GM21381 (cell line): Measurements from ENCODE around the gene KCND2.
"Not testable (repeated sequence)": the region's sequence is repeated elsewhere in the genome, so short reads cannot be mapped to it uniquely, and the experiment has no call there.

Experiments
- ATAC-seq: cut with Tn5 transposase; IDR thresholded peaks from one replicate; pipeline ENCODE4 v1.9.1; 2021; ENCODE audit warnings: mild to moderate bottlenecking, moderate library complexity; ENCODE audit not compliant: unreplicated experiment

The KCND2 gene

DNA sequence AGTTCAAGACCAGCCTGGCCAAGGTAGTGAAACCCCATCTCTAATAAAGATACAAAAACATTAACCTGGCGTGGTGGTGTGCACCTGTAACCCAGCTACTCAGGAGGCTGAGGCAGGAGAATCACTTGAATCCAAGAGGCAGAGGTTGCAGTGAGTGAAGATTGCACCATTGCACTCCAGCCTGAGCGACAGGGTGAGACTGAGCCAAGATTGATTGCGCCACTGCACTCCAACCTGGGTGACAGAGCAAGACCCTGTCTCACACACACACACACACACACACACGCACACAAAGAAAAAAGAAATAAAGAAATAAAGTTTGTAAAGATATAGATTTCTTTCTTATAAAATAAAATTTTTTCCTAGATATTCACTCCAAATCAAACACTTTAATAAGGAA lies 305.7 kb downstream of the KCND2 start:
- ATAC-seq, result not testable (repeated sequence)

DNA sequence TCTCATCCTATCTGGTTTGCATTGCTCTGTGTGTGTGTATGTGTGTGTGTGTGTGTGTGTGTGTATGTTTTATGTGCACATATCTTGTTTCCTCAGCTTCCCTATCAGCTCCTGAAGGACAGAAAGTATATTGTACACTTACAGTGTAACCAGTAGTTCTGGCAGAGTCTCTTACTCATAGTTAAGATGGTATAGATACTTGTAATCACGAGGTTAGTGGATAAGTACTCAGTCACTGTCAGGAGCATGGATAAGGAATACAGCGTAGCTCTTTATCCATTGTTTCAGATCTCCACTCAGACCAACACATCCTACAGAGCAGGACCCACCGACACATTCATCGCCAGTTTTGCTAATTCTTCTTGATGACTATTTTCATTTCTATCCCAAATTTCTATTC lies 309.9 kb downstream of the KCND2 start:
- ATAC-seq, result no peak

DNA sequence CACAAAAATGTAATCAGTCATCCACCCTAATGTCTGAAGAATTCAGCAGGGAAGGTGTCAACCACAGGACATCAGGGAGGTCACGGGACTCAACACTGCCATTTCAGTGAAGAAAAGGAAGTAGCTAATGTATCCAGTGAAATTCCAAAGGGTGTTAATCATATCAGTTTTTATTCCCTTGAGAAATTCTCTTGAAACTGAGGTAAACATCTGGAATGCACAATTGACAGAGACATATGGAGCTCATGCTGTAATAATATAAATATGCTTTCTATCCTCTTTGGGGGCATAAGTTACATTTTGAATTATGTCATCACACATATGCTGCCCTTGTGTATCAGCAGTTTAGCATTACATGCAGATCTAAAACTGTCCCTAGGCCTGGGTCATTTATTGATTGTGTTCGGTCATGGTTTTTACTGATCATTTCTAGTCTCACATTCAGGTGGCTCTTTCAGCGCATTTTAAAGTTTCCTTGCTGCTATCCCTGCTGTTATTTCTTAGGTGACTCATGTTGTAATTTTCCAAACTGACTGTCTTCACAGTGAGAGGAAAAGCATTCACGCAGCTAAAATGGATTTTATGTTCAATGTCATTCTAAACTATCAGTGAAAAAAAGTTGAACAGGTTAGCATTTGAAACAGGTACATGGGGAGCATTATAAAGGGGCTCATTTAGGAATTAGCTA lies 311.1 kb downstream of the KCND2 start:
- ATAC-seq, result no peak

DNA sequence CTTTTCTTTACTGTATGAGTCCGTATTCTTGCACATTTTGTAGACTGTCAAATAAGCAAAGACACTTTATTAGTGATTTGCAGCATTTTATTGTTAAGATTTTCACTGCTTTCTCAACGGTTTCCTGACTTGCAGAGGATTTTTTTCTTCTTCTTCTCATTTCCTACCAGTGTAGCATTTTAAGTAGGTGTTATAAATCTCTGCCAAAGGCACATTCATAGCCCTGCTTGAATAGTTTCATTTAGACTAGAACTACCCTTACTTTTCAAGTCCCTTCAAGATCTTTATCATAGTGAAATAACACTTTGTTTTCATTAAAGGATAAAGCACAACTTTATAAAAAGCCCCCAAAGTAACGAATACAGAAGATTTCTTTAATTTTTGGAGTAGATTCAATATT lies 313.6 kb downstream of the KCND2 start:
- no peak for ATAC-seq

DNA sequence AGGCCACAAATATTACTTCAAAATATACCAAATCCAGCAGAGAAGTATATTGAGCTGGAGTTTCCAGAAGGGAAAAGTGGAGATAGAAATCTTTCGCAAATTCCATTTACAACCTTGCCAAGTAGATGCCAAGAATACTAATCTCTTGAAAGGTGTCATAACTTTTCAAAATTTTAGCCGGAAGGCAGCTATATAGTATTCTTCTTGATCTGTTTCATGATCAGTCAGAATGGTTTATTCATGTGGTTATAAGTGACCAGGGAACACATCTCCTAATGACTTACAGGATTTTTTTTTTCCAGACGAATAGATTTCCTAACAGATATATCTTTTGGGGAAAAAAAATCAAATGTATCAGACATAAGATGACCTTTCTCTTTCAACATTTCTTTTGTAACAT lies 314.3 kb downstream of the KCND2 start:
- no peak for ATAC-seq

DNA sequence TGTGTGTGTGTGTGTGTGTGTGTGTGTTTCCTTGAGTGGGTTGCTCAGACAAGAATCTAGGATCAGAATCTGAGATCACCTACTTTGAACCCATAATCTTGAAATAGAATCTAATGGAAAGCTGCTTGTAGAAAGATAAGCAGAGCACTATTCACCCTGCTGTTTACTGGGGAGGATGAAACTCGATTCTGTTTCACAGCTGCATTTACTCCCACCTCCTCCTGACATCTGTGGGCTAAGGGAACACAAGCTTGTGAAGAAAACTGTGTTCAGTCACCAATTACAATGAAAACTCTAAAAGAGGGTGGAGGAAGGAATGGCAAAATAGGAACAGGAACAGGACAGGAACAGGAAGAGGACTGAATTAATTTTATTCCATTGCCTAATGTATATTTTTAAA lies 315.4 kb downstream of the KCND2 start:
- ATAC-seq, result no peak

DNA sequence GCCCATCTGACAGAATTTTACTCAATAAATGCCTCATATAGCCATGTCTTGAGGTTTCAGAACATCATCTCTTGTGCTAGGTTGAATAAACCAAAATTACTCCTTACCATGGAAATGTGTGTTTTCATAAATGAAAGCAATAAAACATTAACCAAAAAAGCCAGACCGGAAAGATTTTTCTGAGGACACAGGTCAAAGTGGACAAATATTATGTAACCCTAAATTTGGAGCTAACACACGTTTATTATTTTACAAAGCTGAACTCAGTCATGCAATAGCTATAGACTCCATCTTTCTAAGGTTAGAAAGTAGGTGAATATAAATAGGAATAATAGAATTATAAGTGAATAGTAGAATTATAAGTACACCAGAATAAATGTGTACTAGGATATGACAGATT lies 315.9 kb downstream of the KCND2 start:
- ATAC-seq, result no peak

DNA sequence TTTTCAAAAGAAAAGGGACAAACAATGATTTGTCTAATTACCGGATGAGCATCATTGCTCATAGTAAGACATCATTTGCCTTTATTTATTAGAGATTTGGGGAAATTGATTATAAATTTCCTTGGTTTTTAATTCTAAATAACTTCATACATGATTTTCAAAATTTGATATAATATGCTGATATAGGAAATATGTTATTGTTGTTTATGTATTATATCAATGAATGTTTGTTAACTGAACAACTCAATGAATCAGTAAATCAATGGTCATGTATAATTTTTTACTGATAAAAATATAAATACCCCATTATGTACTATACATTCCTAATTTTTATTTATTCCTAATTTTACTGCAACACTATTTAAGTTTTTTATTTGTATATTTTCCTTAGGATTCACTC lies 327.6 kb downstream of the KCND2 start:
- no peak for ATAC-seq

DNA sequence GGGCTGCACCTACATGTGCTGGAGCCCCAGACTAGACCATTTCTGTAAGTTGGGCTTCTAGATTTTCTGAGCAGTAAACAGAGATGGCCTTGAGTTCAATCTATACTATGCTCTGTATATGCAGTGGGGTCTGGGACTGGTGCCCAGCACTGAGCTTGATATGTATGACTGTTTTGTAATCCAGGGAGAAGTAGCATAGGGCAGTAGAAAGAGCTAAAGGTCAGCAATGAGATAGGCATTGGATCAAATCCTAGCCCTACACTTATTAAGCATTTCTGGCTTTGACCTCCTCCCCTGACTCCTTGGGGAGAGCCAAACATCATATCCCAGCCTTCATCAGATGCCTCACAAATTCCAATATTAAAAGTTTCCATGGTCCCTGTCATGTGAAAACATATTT lies 330.4 kb downstream of the KCND2 start:
- no peak for ATAC-seq

DNA sequence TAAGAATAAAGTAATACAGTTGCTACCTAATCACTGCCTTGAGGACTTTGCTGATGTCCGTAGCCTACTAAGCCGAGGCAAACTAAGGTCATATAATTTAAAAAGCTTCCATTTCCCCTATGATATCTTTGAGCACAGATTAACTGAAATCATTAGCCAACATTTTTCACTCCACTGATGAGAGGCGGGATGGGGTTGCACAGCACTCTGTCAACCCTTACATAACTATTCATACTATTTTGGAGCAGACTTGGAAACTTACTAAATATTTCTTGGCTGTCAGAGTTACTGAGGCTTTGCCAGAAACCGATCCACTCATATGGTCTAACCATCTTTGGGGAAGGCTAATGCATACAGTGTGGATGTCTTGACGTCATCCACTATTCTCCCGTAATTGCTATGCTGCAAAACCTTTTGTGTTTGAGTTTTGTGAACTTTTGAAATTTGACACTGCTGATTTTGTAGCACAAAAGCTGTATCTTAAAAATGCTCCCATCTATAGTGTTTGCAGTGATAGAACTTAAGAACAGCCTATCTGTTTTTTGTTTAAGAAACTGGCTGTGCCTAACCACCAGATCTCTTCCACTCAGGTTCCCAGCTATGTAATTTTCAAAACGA lies 336.3 kb downstream of the KCND2 start:
- ATAC-seq, result no peak

DNA sequence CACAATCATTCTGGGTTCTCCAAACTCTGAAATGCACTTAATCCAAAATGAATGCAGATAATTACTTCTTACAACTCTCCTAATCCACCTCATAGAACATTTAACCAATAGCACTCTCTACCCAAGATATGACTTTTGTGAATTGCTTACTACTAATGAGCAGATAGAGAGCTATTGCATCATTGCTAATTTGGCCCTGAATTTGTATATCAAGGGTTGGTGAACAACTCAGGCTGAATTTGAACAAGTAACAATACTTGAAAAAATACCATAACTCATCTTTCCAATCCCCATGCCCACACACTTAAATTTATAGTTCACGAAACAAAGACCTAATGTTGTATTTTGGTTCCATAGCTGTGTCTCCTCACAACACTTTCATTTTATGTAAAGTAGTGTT lies 339.0 kb downstream of the KCND2 start:
- no peak for ATAC-seq

DNA sequence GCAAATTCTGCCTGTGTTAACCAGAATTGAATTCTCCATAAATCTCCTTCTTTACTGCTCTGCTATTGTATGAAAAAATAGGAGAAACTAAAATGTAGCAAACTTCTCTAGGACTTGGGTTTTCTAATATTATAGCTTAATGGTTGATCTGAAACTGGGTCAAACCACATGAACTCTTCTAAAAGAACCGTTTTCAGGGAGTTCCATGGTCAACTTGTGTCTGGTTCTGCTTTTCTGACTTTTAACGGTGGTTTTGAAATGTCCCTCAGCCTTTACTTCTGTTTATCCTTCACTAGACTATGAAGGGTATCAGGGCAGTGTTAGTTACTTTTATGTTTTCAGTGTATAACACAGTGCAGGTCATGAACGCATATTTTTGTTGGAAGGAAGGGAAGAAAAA lies 342.7 kb downstream of the KCND2 start:
- no peak for ATAC-seq

DNA sequence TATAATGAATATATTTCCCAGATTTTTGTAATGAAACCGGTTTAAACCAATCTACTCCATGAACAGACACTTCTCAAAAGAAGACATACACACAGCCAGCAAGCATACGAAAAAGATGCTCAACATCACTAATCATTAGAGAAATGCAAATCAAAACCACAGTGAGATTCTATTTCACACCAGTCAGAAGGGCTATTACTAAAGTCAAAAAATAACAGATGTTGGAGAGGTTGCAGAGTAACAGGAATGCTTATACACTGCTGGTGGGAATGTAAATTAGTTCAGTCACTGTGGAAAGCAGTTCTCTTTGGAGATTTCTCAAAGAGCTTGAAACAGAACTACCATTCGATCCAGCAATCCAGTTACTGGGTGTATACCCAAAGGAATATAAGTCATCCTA lies 344.3 kb downstream of the KCND2 start:
- ATAC-seq, result peak; percentile 52

DNA sequence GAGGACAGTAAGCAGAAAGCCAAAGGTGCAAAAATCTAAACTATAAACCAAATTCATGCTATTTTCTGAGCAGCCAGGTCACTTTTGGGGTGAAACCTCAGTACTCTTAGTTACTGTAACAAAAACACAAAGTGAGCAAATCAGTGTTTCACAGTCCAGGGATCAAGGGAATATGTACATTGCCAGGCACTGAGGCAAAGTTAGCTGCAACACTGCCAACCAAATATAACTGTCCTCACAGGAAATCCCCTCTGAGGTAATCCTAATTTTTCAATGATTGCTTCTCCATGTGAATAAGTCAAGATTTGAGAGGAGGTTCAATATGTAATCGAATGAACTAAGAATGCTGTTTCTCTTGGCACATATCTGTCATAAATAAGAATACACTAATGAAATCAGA lies 355.3 kb downstream of the KCND2 start:
- no peak for ATAC-seq

DNA sequence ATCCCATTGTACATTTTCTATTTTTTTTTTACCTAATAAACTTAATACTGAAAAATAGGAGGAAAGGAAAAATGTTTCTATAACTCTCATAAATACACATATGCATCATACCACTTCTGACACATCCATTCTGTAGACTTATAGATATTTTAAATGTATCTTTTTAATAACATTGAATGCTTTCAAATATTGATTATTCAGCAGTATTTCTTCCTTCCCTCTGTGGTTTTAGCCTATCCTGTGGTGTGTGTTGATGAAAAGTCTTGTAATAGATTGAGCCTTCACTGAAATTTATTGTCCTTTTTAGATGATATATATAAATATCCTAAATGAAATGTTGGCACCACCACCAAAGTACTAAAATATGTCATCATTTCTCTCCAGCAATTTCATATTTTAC lies 366.9 kb downstream of the KCND2 start:
- ATAC-seq, result no peak

DNA sequence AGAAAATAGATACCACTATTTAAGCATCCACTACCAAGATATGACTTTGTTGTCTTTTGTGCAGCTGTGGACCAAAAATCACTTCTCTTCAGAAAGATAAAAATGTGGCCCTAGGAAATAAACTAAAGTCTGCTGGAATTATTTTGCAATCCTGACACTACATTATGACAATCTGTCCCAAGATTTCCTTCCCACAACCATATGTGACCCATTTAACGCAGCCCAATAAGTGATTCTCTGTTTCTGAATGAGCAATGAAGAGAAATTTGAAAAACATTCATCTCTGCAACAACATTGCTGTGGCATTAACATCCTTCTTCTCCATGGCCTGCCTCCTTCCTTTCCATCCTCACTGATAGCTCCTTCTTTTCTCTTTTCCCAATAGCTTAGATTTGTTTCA lies 373.0 kb downstream of the KCND2 start:
- ATAC-seq, result no peak

DNA sequence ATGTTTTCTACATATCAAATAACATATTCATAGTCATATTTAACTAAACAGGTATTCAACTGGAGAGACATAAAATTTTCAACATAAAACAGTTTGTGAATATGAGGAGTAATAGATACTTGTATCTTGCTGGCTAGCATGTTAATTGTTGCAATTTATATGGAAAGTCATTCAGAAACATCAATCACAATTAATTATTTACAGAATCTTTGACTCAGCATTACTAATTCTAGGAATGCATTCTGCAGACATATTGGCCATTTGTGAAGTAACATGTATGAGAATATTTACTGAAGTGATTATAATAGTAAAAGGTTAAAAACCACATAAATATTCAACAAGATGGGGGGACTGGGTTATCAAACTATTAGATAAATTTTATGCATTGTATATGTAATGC lies 381.3 kb downstream of the KCND2 start:
- no peak for ATAC-seq

DNA sequence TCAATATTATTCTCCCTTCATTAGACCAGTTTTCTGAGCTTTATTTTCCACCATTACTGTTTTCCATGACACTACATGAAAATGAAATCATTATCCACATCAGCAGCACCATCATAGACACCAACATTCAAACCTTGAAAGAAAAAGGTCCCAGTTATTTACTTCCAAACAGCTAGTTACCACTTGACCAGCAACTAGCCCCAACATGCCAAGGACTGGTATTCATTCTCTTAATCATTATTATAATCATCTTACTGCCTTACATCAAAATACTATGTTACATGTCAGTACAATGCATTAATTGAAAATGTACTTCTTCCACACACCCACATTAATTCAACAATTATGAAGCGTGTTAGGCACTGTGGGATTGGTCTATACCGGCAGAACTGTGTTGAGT lies 385.5 kb downstream of the KCND2 start:
- ATAC-seq, result no peak

DNA sequence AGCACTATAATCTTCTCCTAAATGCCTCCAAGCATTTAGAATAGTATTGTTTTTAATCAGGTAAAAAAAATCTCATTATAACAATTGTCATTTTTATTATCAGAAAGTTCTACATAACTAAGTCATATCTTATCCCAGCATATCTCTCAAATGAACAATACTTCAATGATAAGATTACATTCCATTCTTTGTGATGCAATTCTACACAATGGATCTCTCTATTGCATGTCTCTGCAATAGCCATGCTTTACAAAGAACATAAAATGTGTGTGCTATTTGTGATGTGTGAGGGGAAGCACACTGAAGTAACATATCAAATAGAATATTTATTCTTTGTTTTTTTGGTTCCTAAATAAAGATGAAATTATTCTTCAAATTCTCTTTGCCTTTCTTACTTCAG lies 389.3 kb downstream of the KCND2 start:
- ATAC-seq, result no peak

DNA sequence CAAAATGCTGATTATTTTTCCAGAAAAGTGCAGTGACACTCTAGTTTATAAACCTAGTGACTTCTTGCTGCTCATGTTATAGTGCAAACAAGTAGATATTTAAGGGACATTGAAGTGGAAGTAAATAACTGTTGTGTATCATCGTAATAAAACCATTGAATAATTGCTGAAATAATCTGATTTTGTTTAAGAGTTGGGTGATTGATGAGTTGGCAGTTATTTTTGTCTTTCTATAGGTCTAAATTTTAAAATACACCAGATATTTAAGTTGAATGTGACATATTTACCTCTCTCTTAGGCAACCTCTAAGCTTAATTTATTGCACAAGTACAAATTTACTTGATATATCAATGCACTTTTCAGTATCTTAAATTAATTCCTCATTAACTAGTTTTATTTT lies 392.1 kb downstream of the KCND2 start:
- ATAC-seq, result no peak

DNA sequence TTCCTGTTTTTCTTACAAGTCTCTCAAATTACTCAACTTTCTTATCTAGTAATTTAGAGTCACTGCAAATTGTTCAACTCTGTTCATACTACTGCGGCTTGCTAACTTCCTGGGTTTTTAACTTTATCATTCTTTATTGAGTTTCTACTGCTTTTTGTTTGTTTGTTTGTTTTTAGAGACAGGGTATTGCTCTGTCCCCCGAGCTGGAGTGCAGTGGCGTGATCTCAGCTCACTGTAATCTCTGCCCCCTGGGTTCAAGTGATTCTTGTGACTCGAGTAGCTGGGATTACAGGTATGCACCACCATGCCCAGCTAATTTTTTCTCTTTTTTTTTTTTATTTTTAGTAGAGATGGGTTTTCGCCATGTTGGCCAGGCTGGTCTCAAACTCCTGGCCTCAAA lies 402.1 kb downstream of the KCND2 start:
- no peak for ATAC-seq

DNA sequence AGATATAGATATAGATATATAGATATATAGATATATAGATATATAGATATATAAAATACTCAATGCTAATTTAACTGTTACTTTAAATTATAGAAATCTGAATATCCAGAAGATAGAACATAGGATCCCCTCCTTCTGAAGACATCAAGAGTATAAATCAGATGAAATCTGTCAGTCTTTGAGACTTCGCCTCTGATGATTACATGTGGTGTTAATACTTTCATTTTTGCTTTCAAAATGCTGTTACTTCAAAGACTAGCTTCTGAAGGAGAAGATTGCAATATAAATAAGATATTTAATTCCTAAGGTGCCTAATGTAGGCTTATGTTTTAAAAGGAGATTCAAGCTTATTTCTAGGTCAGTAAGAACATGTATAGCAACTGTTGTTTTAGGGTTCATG lies 404.6 kb downstream of the KCND2 start:
- no peak for ATAC-seq

DNA sequence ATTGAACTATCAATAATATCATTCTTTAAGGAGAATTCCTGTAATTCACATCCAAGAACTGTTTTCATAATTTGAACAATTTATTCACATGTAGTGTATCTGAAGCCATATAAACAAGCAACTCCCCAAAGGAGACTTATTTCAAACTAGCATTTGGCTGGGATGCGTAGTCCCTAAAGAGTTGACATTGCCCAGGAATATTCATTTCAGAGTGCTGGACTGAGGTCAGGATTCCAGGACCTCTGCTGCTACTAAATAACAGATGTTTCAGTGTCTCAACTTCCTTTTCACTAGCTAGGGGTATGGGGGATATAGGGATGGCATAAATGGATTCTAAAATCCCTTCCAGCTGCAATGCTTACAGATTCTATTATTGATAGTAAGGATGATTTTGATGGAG lies 408.0 kb downstream of the KCND2 start:
- ATAC-seq, result no peak
